OCI-LY1 (cell line): ENCODE data around the gene IFI35.

Source experiments
- H2AFZ ChIP-seq: fragments of 200-600 bp; sonication (generic), shearing (Covaris generic); 2 replicates; pipeline ENCODE4 v1.6.0; 2014; ENCODE audit warnings: antibody characterized with exemption, mild to moderate bottlenecking, low read length
- H3F3A ChIP-seq: fragments of 200-600 bp; sonication (generic), shearing (Covaris generic); 2 replicates; pipeline ENCODE4 v1.6.0; 2014; ENCODE audit warnings: mild to moderate bottlenecking, antibody characterized with exemption, low read length, moderate library complexity; ENCODE audit not compliant: insufficient read depth
- H3K27ac ChIP-seq: fragments of 200-600 bp; sonication (generic); 2 replicates; pipeline ENCODE4 v1.5.1; 2014; ENCODE audit warnings: low read length, mixed run types, mild to moderate bottlenecking, low read depth; ENCODE audit not compliant: poor library complexity, severe bottlenecking
- H3K27me3 ChIP-seq: fragments of 200-600 bp; sonication (generic); 2 replicates; pipeline ENCODE4 v1.6.0; 2014; ENCODE audit warnings: antibody characterized with exemption, mild to moderate bottlenecking, low read length, moderate library complexity; ENCODE audit not compliant: insufficient read depth
- H3K36me3 ChIP-seq: fragments of 200-600 bp; sonication (generic); 2 replicates; pipeline ENCODE4 v1.6.1; 2014; ENCODE audit warnings: mild to moderate bottlenecking, antibody characterized with exemption, low read length, moderate library complexity, mixed read lengths; ENCODE audit not compliant: insufficient read depth
- H3K4me1 ChIP-seq: fragments of 200-600 bp; sonication (generic); 2 replicates; pipeline ENCODE4 v1.5.1; 2014; ENCODE audit warnings: mild to moderate bottlenecking, low read length, moderate library complexity; ENCODE audit not compliant: insufficient read depth, severe bottlenecking
- H3K4me2 ChIP-seq: fragments of 200-600 bp; sonication (generic), shearing (Covaris generic); 2 replicates; pipeline ENCODE4 v1.6.1; 2014; ENCODE audit warnings: low read length
- H3K4me3 ChIP-seq: fragments of 200-600 bp; sonication (generic); 2 replicates; pipeline ENCODE4 v1.5.1; 2014; ENCODE audit warnings: low read length, low read depth, mild to moderate bottlenecking, mixed read lengths; ENCODE audit not compliant: poor library complexity, severe bottlenecking
- H3K79me2 ChIP-seq: fragments of 200-600 bp; shearing (Covaris generic); 2 replicates; pipeline ENCODE4 v1.6.1; 2016; ENCODE audit warnings: mixed run types, low read length, mixed read lengths; ENCODE audit not compliant: insufficient read depth
- H3K9ac ChIP-seq: fragments of 200-600 bp; sonication (generic), shearing (Covaris generic); 2 replicates; pipeline ENCODE4 v1.6.1; 2014; ENCODE audit warnings: mild to moderate bottlenecking, low read length, mixed read lengths
- H3K9me2 ChIP-seq: fragments of 200-600 bp; sonication (generic), shearing (Covaris generic); 2 replicates; pipeline ENCODE4 v1.6.1; 2014; ENCODE audit warnings: low read depth, mild to moderate bottlenecking, low read length, mixed read lengths
- H3K9me3 ChIP-seq: fragments of 200-600 bp; shearing (Covaris generic); 2 replicates; pipeline ENCODE4 v1.6.1; 2014; ENCODE audit warnings: low read length, mixed read lengths
- H4K20me1 ChIP-seq: fragments of 200-600 bp; sonication (generic), shearing (Covaris generic); 2 replicates; pipeline ENCODE4 v1.6.0; 2016; ENCODE audit warnings: mild to moderate bottlenecking, low read length; ENCODE audit not compliant: insufficient read depth
- CTCF ChIP-seq: fragments of 200-600 bp; sonication (generic), shearing (Covaris generic); IDR thresholded peaks from 2 replicates; pipeline ENCODE4 v1.5.1; 2017; ENCODE audit warnings: mild to moderate bottlenecking, antibody characterized with exemption, low read length, moderate library complexity, mixed read lengths
- EZH2 ChIP-seq: fragments of 200-600 bp; sonication (generic), shearing (Covaris generic); IDR thresholded peaks from 2 replicates; pipeline ENCODE4 v1.8.0; 2017; ENCODE audit warnings: borderline replicate concordance, mixed run types, mild to moderate bottlenecking, antibody characterized with exemption, low read length, moderate library complexity, mixed read lengths

Gene IFI35

GRCh38 chr17:43020789-43021740 is 14.5 kb downstream of the IFI35 start:
- Histone ChIP-seq H3K36me3 (peaks cover 2% of the 10 kb centered on the region; the same call in 1 of the 2 replicates), H3K79me2 (no peaks in the 10 kb centered on the region), H3K4me2 (peak overlapping the region; percentile 93), H3K27ac (no peak overlapping the region), H3K9me2 (no peaks in the 10 kb centered on the region), H3F3A (no peaks in the 10 kb centered on the region), H3K9ac (peak overlapping the region; percentile 71), H2AFZ (peak overlapping the region; percentile 27; the same call in 1 of the 2 replicates), H3K27me3 (no peaks in the 10 kb centered on the region), H3K4me3 (peak overlapping the region; percentile 93), H4K20me1 (no peaks in the 10 kb centered on the region), H3K4me1 (peaks cover 24% of the 10 kb centered on the region), H3K9me3 (no peaks in the 10 kb centered on the region)
- no peak for TF ChIP-seq EZH2
- TF ChIP-seq CTCF: no peak

GRCh38 chr17:43021741-43022512 is 15.3 kb downstream of the IFI35 start, which contains the start of gene VAT1:
Gene VAT1 (minus strand): TSS chr17:43022385. CDS start chr17:43022322, 63 bp downstream.
- H3K4me1 ChIP-seq: peaks cover 24% of the 10 kb centered on the region
- peak within 1 kb of the TSS; percentile 93 for H3K4me3 ChIP-seq
- no peak within 1 kb of the TSS for H3K27ac ChIP-seq
- peak within 1 kb of the TSS; percentile 71 for H3K9ac ChIP-seq
- H4K20me1 ChIP-seq: no peaks in the 10 kb centered on the region
- H2AFZ ChIP-seq: peak within 1 kb of the TSS; percentile 27
- H3K27me3 ChIP-seq: no peaks in the 10 kb centered on the region
- no peaks in the 10 kb centered on the region for H3K9me3 ChIP-seq
- peak within 1 kb of the TSS; percentile 93 for H3K4me2 ChIP-seq
- no peaks in the 10 kb centered on the region for H3K9me2 ChIP-seq
- H3K36me3 ChIP-seq: no peaks in the 10 kb centered on the region
- H3F3A ChIP-seq: no peaks in the 10 kb centered on the region
- no peaks in the 10 kb centered on the region for H3K79me2 ChIP-seq
- no peak for TF ChIP-seq EZH2
- TF ChIP-seq CTCF: no peak

GRCh38 chr17:43024407-43025289 is 18.1 kb downstream of the IFI35 start, which contains the start of gene RND2:
Gene RND2 (plus strand): TSS chr17:43025231. CDS start chr17:43025348, 117 bp downstream.
- TF ChIP-seq EZH2 (no peak), CTCF (peak; percentile 70)
- Histone ChIP-seq H3K79me2 (no peaks in the 10 kb centered on the region), H3F3A (no peaks in the 10 kb centered on the region), H3K27ac (no peak within 1 kb of the TSS), H3K4me2 (peak within 1 kb of the TSS; percentile 77), H3K4me3 (peak within 1 kb of the TSS; percentile 63), H4K20me1 (no peaks in the 10 kb centered on the region), H3K9me3 (no peaks in the 10 kb centered on the region), H3K9me2 (no peaks in the 10 kb centered on the region), H3K27me3 (no peaks in the 10 kb centered on the region), H2AFZ (no peak within 1 kb of the TSS), H3K4me1 (peaks cover 15% of the 10 kb centered on the region), H3K9ac (peak within 1 kb of the TSS; percentile 27; the same call in 1 of the 2 replicates), H3K36me3 (no peaks in the 10 kb centered on the region)
